H1 (cell line): Measurements from ENCODE around the gene OTUD5.

ENCODE experiments used
- BCL11A ChIP-seq, 2 experiments: IDR thresholded peaks; one replicate each; pipeline ENCODE4 v1.6.1; 2011; ENCODE audit warnings: low read depth in 2 of 2, low read length in 2 of 2, mild to moderate bottlenecking in 2 of 2
- CTCF ChIP-seq, 3 experiments: IDR thresholded peaks; 1 replicate in 2 of 3; 2 replicates in 1 of 3; pipeline versions ENCODE4 v1.5.1 to v1.6.1; 2011; ENCODE audit warnings: low read length in 3 of 3, mild to moderate bottlenecking in 3 of 3, inconsistent platforms in 2 of 3, low read depth in 1 of 3, moderate library complexity in 1 of 3; ENCODE audit not compliant: insufficient read depth in 1 of 3; ENCODE audit errors: control extremely low read depth in 1 of 3
- EZH2 ChIP-seq: fragments of 200-600 bp; sonication (generic); IDR thresholded peaks from 2 replicates; pipeline ENCODE4 v1.7.1; 2012; ENCODE audit warnings: low read depth, mild to moderate bottlenecking, moderate library complexity, low read length, inconsistent platforms; ENCODE audit not compliant: severe bottlenecking
- GABPA ChIP-seq: IDR thresholded peaks from 2 replicates; pipeline ENCODE4 v1.6.1; 2011; ENCODE audit warnings: mild to moderate bottlenecking, low read length, moderate library complexity, borderline replicate concordance; ENCODE audit not compliant: insufficient read depth
- HDAC6 ChIP-seq: IDR thresholded peaks from one replicate; pipeline ENCODE4 v1.7.1; 2012; ENCODE audit warnings: low read depth, mild to moderate bottlenecking, inconsistent platforms, low read length, moderate library complexity
- JUND ChIP-seq: IDR thresholded peaks from 2 replicates; pipeline ENCODE4 v1.6.1; 2011; ENCODE audit warnings: mild to moderate bottlenecking, improper control_type of control experiment, low read length
- KDM1A ChIP-seq: fragments of 200-600, 300-600 bp; sonication (generic); IDR thresholded peaks from 2 replicates; pipeline ENCODE4 v1.7.1; 2016; ENCODE audit warnings: mild to moderate bottlenecking, low read length, borderline replicate concordance
- POLR2A ChIP-seq, 2 experiments: IDR thresholded peaks; 1 replicate in 1 of 2; 2 replicates in 1 of 2; pipeline ENCODE4 v1.6.1; 2011; ENCODE audit warnings: low read depth in 2 of 2, low read length in 2 of 2, mild to moderate bottlenecking in 2 of 2; ENCODE audit errors: control extremely low read depth in 1 of 2
- SIN3A ChIP-seq, 2 experiments: IDR thresholded peaks in 1 of 2; conservative IDR thresholded peaks in 1 of 2; 2 replicates each; pipeline ENCODE4 v1.6.1; 2011 to 2012; ENCODE audit warnings: low read length in 2 of 2, improper control_type of control experiment in 1 of 2, low read depth in 1 of 2, mild to moderate bottlenecking in 1 of 2
- SRF ChIP-seq: IDR thresholded peaks from 2 replicates; pipeline ENCODE4 v1.6.1; 2011; ENCODE audit warnings: mild to moderate bottlenecking, low read depth, low read length, moderate library complexity
- TAF1 ChIP-seq: IDR thresholded peaks from 2 replicates; pipeline ENCODE4 v1.6.1; 2011; ENCODE audit warnings: mild to moderate bottlenecking, low read depth, low read length
- TAF7 ChIP-seq: optimal IDR thresholded peaks from 2 replicates; pipeline ENCODE3; 2011; ENCODE audit warnings: low read depth, mild to moderate bottlenecking, inconsistent platforms, low read length, moderate library complexity, borderline replicate concordance
- TCF12 ChIP-seq: IDR thresholded peaks from 2 replicates; pipeline ENCODE4 v1.6.1; 2011; ENCODE audit warnings: low read depth, mild to moderate bottlenecking, low read length

GRCh38 chrX:48965959-48966358 is 8.6 kb upstream of the OTUD5 start:
- TF ChIP-seq JUND (no peak), HDAC6 (no peak), EZH2 (no peak), TAF7 (no peak), BCL11A (IDR thresholded peaks at IDR 0.05; ENCODE audit: low read depth in 2 of 2, low read length in 2 of 2) (no peak), CTCF (IDR thresholded peaks at IDR 0.05; ENCODE audit: control extremely low read depth in 1 of 3, insufficient read depth in 1 of 3, low read depth in 1 of 3, low read length in 3 of 3) (no peak), SRF (no peak), TCF12 (no peak), POLR2A (IDR thresholded peaks at IDR 0.05; ENCODE audit: control extremely low read depth in 1 of 2, low read depth in 2 of 2, low read length in 2 of 2) (no peak), KDM1A (no peak), TAF1 (no peak), SIN3A (conservative IDR thresholded peaks at IDR 0.05 in 1 of 2, IDR thresholded peaks at IDR 0.05 in 1 of 2; ENCODE audit: low read depth in 1 of 2, low read length in 2 of 2) (no peak), GABPA (no peak)
